Sigmoid colon (tissue), 4 donors: ENCODE results near the gene DHTKD1.

Experiments
- CTCF ChIP-seq, 4 experiments: fragments of 450-650 bp in 3 of 4; fragments of 200-600 bp in 1 of 4; IDR thresholded peaks; one replicate each; pipeline ENCODE4 v1.5.1; 2016 to 2019; ENCODE audit warnings: antibody characterized with exemption in 4 of 4, mild to moderate bottlenecking in 3 of 4, moderate library complexity in 2 of 4
- EP300 ChIP-seq, 4 donors: sonication (generic); formaldehyde crosslinking; IDR thresholded peaks; one replicate each; pipeline ENCODE4 v1.6.1; 2017; ENCODE audit warnings: antibody characterized with exemption in 4 of 4
- POLR2A ChIP-seq, 2 donors: fragments of 450-650 bp; IDR thresholded peaks; one replicate each; pipeline ENCODE4 v1.6.1; 2016; ENCODE audit warnings: antibody characterized with exemption in 2 of 2, mild to moderate bottlenecking in 2 of 2, moderate library complexity in 2 of 2
- POLR2AphosphoS5 ChIP-seq, 4 donors: sonication (generic); formaldehyde crosslinking; IDR thresholded peaks; one replicate each; pipeline ENCODE4 v1.6.1; 2017; ENCODE audit warnings: antibody characterized with exemption in 4 of 4

- TF ChIP-seq CTCF (IDR thresholded peaks at IDR 0.05), result no peak
- no peak for TF ChIP-seq POLR2A (IDR thresholded peaks at IDR 0.05)
- no peak for TF ChIP-seq EP300 (IDR thresholded peaks at IDR 0.05)
- no peak for TF ChIP-seq POLR2AphosphoS5 (IDR thresholded peaks at IDR 0.05)
Measured at GRCh38 chr10:12081879-12082557, 13.3 kb downstream of the DHTKD1 start.
